IPS-20b (cell line): Measurements from ENCODE around the gene LOXL1.

Experiments used
- H3K27ac ChIP-seq: one replicate; pipeline ENCODE4 v1.5.1; 2013; ENCODE audit warnings: low read length
- H3K27me3 ChIP-seq: 2 replicates; pipeline ENCODE4 v1.6.1; 2013; ENCODE audit warnings: mild to moderate bottlenecking, low read length, inconsistent platforms; ENCODE audit not compliant: insufficient read depth
- H3K36me3 ChIP-seq: 2 replicates; pipeline ENCODE4 v1.6.1; 2013; ENCODE audit warnings: low read depth, mild to moderate bottlenecking, inconsistent platforms, low read length, moderate library complexity; ENCODE audit not compliant: insufficient read depth
- H3K4me1 ChIP-seq: 2 replicates; pipeline ENCODE4 v1.6.1; 2013; ENCODE audit warnings: mild to moderate bottlenecking, control low read depth, inconsistent platforms, low read length, moderate library complexity; ENCODE audit not compliant: insufficient read depth
- H3K4me3 ChIP-seq: 2 replicates; pipeline ENCODE4 v1.5.1; 2013; ENCODE audit warnings: mild to moderate bottlenecking, low read length, inconsistent platforms
- H3K9ac ChIP-seq: 2 replicates; pipeline ENCODE4 v1.6.1; 2013; ENCODE audit warnings: low read depth, mild to moderate bottlenecking, inconsistent platforms, low read length, moderate library complexity
- H3K9me3 ChIP-seq: 2 replicates; pipeline ENCODE4 v1.6.1; 2013; ENCODE audit warnings: mild to moderate bottlenecking, low read depth, low read length, inconsistent platforms; ENCODE audit not compliant: insufficient read depth

The LOXL1 gene

GRCh38 chr15:73926219-73927002 is at the start of gene LOXL1:
Gene LOXL1 (plus strand): TSS chr15:73926462. CDS start chr15:73926784, 322 bp downstream.
- peak within 1 kb of the TSS; percentile 58; the same call in 1 of the 2 replicates for H3K9ac ChIP-seq
- peak within 1 kb of the TSS; percentile 75 for H3K4me3 ChIP-seq
- no peaks in the 10 kb centered on the region for H3K36me3 ChIP-seq
- no peak within 1 kb of the TSS for H3K27ac ChIP-seq
- peaks cover 30% of the 10 kb centered on the region; the same call in 1 of the 2 replicates for H3K27me3 ChIP-seq
- H3K4me1 ChIP-seq, result peaks cover 42% of the 10 kb centered on the region
- H3K9me3 ChIP-seq, result no peaks in the 10 kb centered on the region

- Histone ChIP-seq H3K9me3 (no peaks in the 10 kb centered on the region), H3K27ac (no peak overlapping the region), H3K9ac (no peak overlapping the region)
Observed at GRCh38 chr15:73879426-73879825, 46.8 kb upstream of the LOXL1 start.

GRCh38 chr15:73881579-73882320 is 44.5 kb upstream of the LOXL1 start:
- Histone ChIP-seq H3K27me3 (no peaks in the 10 kb centered on the region; the same call in 1 of the 2 replicates), H3K9me3 (no peaks in the 10 kb centered on the region), H3K36me3 (no peaks in the 10 kb centered on the region), H3K27ac (no peak overlapping the region), H3K4me1 (no peaks in the 10 kb centered on the region), H3K9ac (no peak overlapping the region), H3K4me3 (no peak overlapping the region)

More at GRCh38 chr15:73879426-73879825, 46.8 kb upstream of the LOXL1 start:
- no peaks in the 10 kb centered on the region for H3K36me3 ChIP-seq
- no peak overlapping the region for H3K4me3 ChIP-seq
- no peaks in the 10 kb centered on the region; the same call in 1 of the 2 replicates for H3K27me3 ChIP-seq
- no peaks in the 10 kb centered on the region for H3K4me1 ChIP-seq

- Histone ChIP-seq H3K9ac (no peak overlapping the region), H3K27ac (no peak overlapping the region), H3K36me3 (no peaks in the 10 kb centered on the region), H3K4me1 (no peaks in the 10 kb centered on the region), H3K4me3 (no peak overlapping the region), H3K9me3 (no peaks in the 10 kb centered on the region), H3K27me3 (no peaks in the 10 kb centered on the region; the same call in 1 of the 2 replicates)
Observed at GRCh38 chr15:73882761-73883419, 43.4 kb upstream of the LOXL1 start.

GRCh38 chr15:73884159-73884558 is 42.1 kb upstream of the LOXL1 start:
- no peaks in the 10 kb centered on the region for H3K4me1 ChIP-seq
- no peaks in the 10 kb centered on the region for H3K36me3 ChIP-seq
- peaks cover 5% of the 10 kb centered on the region; the same call in 1 of the 2 replicates for H3K27me3 ChIP-seq
- H3K9me3 ChIP-seq, result no peaks in the 10 kb centered on the region
- H3K27ac ChIP-seq, result no peak overlapping the region
- H3K9ac ChIP-seq, result no peak overlapping the region
- no peak overlapping the region for H3K4me3 ChIP-seq

GRCh38 chr15:73885954-73886700 is 40.1 kb upstream of the LOXL1 start:
- Histone ChIP-seq H3K9ac (no peak overlapping the region), H3K36me3 (no peaks in the 10 kb centered on the region), H3K27ac (no peak overlapping the region), H3K9me3 (no peaks in the 10 kb centered on the region), H3K4me1 (no peaks in the 10 kb centered on the region), H3K27me3 (peaks cover 10% of the 10 kb centered on the region; the same call in 1 of the 2 replicates), H3K4me3 (no peak overlapping the region)

- no peaks in the 10 kb centered on the region for H3K4me1 ChIP-seq
- H3K36me3 ChIP-seq, result no peaks in the 10 kb centered on the region
- no peak overlapping the region for H3K9ac ChIP-seq
- no peak overlapping the region for H3K27ac ChIP-seq
- peaks cover 10% of the 10 kb centered on the region; the same call in 1 of the 2 replicates for H3K27me3 ChIP-seq
- H3K9me3 ChIP-seq, result no peaks in the 10 kb centered on the region
- H3K4me3 ChIP-seq, result no peak overlapping the region
Observed at GRCh38 chr15:73886717-73887345, 39.4 kb upstream of the LOXL1 start.

GRCh38 chr15:73887481-73887880 is 38.8 kb upstream of the LOXL1 start:
- Histone ChIP-seq H3K9me3 (no peaks in the 10 kb centered on the region), H3K27me3 (peaks cover 10% of the 10 kb centered on the region; the same call in 1 of the 2 replicates), H3K4me1 (no peaks in the 10 kb centered on the region), H3K27ac (no peak overlapping the region), H3K36me3 (no peaks in the 10 kb centered on the region), H3K9ac (no peak overlapping the region), H3K4me3 (no peak overlapping the region)

- no peaks in the 10 kb centered on the region for H3K36me3 ChIP-seq
- H3K9me3 ChIP-seq, result no peaks in the 10 kb centered on the region
- H3K9ac ChIP-seq, result no peak overlapping the region
- no peak overlapping the region for H3K4me3 ChIP-seq
- H3K4me1 ChIP-seq, result no peaks in the 10 kb centered on the region
- no peak overlapping the region for H3K27ac ChIP-seq
- peaks cover 10% of the 10 kb centered on the region; the same call in 1 of the 2 replicates for H3K27me3 ChIP-seq
Observed at GRCh38 chr15:73888224-73889041, 37.8 kb upstream of the LOXL1 start.

- no peak overlapping the region for H3K4me3 ChIP-seq
- peaks cover 10% of the 10 kb centered on the region; the same call in 1 of the 2 replicates for H3K27me3 ChIP-seq
- H3K9me3 ChIP-seq, result no peaks in the 10 kb centered on the region
- H3K9ac ChIP-seq, result no peak overlapping the region
- no peak overlapping the region for H3K27ac ChIP-seq
- no peaks in the 10 kb centered on the region for H3K36me3 ChIP-seq
- H3K4me1 ChIP-seq, result no peaks in the 10 kb centered on the region
Observed at GRCh38 chr15:73889053-73889761, 37.1 kb upstream of the LOXL1 start.
